GM21528 (cell line): ENCODE data around the gene FHOD3.

Experiments
- ATAC-seq: cut with Tn5 transposase; IDR thresholded peaks from one replicate; pipeline ENCODE4 v1.9.1; 2021; ENCODE audit warnings: mild to moderate bottlenecking, moderate library complexity; ENCODE audit not compliant: unreplicated experiment, low FRiP score

FHOD3 gene

GRCh38 chr18:36402765-36403396 is 105.4 kb downstream of the FHOD3 start:
- no peak for ATAC-seq

- ATAC-seq: no peak
Observed at GRCh38 chr18:36403896-36404820, 106.6 kb downstream of the FHOD3 start.

GRCh38 chr18:36405611-36406010 is 108.1 kb downstream of the FHOD3 start:
- no peak for ATAC-seq

GRCh38 chr18:36406805-36407204 is 109.3 kb downstream of the FHOD3 start:
- ATAC-seq: no peak

- no peak for ATAC-seq
Observed at GRCh38 chr18:36408606-36409005, 111.1 kb downstream of the FHOD3 start.

- no peak for ATAC-seq
Observed at GRCh38 chr18:36409779-36410178, 112.3 kb downstream of the FHOD3 start.

GRCh38 chr18:36410346-36410745 is 112.8 kb downstream of the FHOD3 start:
- no peak for ATAC-seq

GRCh38 chr18:36411745-36412168 is 114.2 kb downstream of the FHOD3 start:
- no peak for ATAC-seq

- no peak for ATAC-seq
Observed at GRCh38 chr18:36412778-36413177, 115.3 kb downstream of the FHOD3 start.

GRCh38 chr18:36415171-36415570 is 117.7 kb downstream of the FHOD3 start:
- no peak for ATAC-seq

GRCh38 chr18:36415625-36416024 is 118.1 kb downstream of the FHOD3 start:
- ATAC-seq: no peak

- ATAC-seq: no peak
Observed at GRCh38 chr18:36419188-36419899, 121.8 kb downstream of the FHOD3 start.

GRCh38 chr18:36419900-36420531 is 122.5 kb downstream of the FHOD3 start:
- no peak for ATAC-seq

- no peak for ATAC-seq
Observed at GRCh38 chr18:36420826-36421225, 123.3 kb downstream of the FHOD3 start.

GRCh38 chr18:36424741-36425142 is 127.2 kb downstream of the FHOD3 start:
- no peak for ATAC-seq

GRCh38 chr18:36427369-36427768 is 129.9 kb downstream of the FHOD3 start:
- no peak for ATAC-seq

GRCh38 chr18:36427831-36428230 is 130.3 kb downstream of the FHOD3 start:
- ATAC-seq: no peak

GRCh38 chr18:36428431-36429029 is 131.0 kb downstream of the FHOD3 start:
- ATAC-seq: no peak

GRCh38 chr18:36432880-36433555 is 135.5 kb downstream of the FHOD3 start:
- no peak for ATAC-seq

GRCh38 chr18:36436387-36436786 is 138.9 kb downstream of the FHOD3 start:
- ATAC-seq: no peak
